ENCODE measurements around the gene DAPK3.

DNA sequence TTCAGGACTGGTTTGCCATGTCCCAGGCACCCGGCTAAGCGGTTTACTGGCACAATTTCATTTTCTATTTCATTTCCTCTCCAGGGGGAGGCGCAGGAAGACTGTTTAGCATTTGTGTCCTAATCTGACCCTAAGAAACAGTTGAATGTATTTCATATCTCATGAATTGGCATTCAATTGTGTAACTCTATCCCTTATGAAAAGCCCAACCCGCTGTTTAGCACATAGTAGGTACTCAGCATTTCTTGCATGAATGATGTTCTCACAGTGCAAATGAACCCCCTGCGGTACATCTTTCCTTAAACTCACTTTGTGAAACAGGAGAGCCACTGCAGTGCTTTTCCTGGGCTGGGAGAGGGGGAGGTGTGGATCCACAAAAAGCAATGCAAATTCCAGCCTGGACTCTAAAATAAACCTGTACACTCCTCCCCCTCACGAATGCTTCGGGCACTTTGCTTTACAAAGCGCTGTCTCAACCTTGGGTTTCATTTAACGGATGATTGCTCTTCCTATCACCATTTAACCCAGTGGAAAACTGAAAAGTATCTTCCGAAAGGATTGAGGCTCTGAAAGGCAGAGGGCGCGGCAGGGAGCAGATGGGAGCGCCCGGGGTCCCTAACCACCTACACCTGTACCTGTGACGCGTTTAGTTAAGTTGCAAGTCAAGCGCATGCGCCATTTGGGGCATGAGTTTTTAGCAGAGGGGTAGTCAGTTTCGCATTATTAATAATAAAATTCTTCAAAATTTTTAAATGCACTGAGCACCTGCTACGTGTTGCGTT is 15.6 kb upstream of the DAPK3 start:
- TF ChIP-seq SIN3A (IDR thresholded peaks at IDR 0.05; ENCODE audit: borderline replicate concordance, insufficient read depth, low read length) (peak; percentile 31; the same call in 1 of the 2 replicates), REST (IDR thresholded peaks at IDR 0.05; ENCODE audit: insufficient read depth in 1 of 2, low read depth in 2 of 2, low read length in 2 of 2) (no peak), POLR2AphosphoS5 (IDR thresholded peaks at IDR 0.05; ENCODE audit: low read depth, low read length) (no peak), TAF1 (IDR thresholded peaks at IDR 0.05; ENCODE audit: borderline replicate concordance, insufficient read depth, low read length) (no peak)

Data from PFSK-1 (cell line).